HL-60 (cell line): ENCODE measurements around the gene FAM219A.

Experiments used
- DNase-seq, 2 experiments: peaks; one replicate each; pipeline ENCODE4 v3.0.0-alpha.2; 2010 to 2020; ENCODE audit warnings: low read depth in 1 of 2, low spot score in 1 of 2
- H3K27ac ChIP-seq: fragments of 250-450 bp; sonication (Bioruptor Pico); replicated peaks from 2 replicates; pipeline ENCODE4 v1.5.1; 2020; ENCODE audit warnings: mild to moderate bottlenecking, moderate library complexity
- H3K27me3 ChIP-seq: fragments of 250-450 bp; sonication (Bioruptor Pico); 2 replicates; pipeline ENCODE4 v1.5.1; 2021; ENCODE audit warnings: mild to moderate bottlenecking, moderate library complexity; ENCODE audit not compliant: insufficient read depth, poor library complexity, severe bottlenecking
- H3K4me3 ChIP-seq: replicated peaks from 2 replicates; pipeline ENCODE4 v1.5.1; 2011; ENCODE audit warnings: mild to moderate bottlenecking, control low read depth, low read length; ENCODE audit not compliant: insufficient read depth
- GABPA ChIP-seq: IDR thresholded peaks from 2 replicates; pipeline ENCODE4 v1.6.1; 2012; ENCODE audit warnings: low read depth
- POLR2AphosphoS5 ChIP-seq: IDR thresholded peaks from 2 replicates; pipeline ENCODE4 v1.6.1; 2012; ENCODE audit warnings: low read depth
- SPI1 ChIP-seq: IDR thresholded peaks from 2 replicates; pipeline ENCODE4 v1.6.1; 2012; ENCODE audit warnings: low read depth, mild to moderate bottlenecking, borderline replicate concordance
- TF ChIP-seq, protein P1 (sequence below): IDR thresholded peaks from 2 replicates; pipeline ENCODE4 v1.6.1; 2012; ENCODE audit warnings: low read depth; ENCODE audit not compliant: insufficient replicate concordance
- TF ChIP-seq, protein P2 (sequence below): IDR thresholded peaks from one replicate; pipeline ENCODE4 v1.5.1; 2011; ENCODE audit warnings: low read length, control low read depth, inconsistent platforms; ENCODE audit not compliant: insufficient read depth

Gene FAM219A

DNA sequence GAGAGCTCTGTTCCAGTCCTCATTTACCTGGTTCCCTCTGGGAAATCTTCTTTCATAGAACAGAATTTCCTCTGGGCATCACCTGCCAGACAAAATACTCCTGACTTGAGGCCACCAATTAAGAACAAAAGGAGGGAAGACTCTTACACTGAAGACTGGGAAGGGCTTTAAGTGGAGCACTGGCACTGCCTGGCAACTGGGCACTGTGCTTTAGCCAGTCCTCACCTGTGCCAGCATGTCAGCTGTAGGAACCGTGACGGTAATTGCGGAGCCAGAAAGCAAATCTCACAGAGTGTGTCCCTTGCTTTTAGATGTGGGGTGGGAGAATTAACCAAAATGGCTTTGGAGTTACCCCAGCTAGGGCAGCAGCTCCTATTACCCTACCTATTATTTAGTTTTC is 40.6 kb downstream of the FAM219A start:
- Histone ChIP-seq H3K27me3 (no peaks in the 10 kb centered on the region), H3K4me3 (no peak overlapping the region), H3K27ac (no peak overlapping the region)
- no peak for DNase-seq
- TF ChIP-seq SPI1 (no peak), GABPA (no peak), POLR2AphosphoS5 (no peak)
- TF ChIP-seq, protein P1, sequence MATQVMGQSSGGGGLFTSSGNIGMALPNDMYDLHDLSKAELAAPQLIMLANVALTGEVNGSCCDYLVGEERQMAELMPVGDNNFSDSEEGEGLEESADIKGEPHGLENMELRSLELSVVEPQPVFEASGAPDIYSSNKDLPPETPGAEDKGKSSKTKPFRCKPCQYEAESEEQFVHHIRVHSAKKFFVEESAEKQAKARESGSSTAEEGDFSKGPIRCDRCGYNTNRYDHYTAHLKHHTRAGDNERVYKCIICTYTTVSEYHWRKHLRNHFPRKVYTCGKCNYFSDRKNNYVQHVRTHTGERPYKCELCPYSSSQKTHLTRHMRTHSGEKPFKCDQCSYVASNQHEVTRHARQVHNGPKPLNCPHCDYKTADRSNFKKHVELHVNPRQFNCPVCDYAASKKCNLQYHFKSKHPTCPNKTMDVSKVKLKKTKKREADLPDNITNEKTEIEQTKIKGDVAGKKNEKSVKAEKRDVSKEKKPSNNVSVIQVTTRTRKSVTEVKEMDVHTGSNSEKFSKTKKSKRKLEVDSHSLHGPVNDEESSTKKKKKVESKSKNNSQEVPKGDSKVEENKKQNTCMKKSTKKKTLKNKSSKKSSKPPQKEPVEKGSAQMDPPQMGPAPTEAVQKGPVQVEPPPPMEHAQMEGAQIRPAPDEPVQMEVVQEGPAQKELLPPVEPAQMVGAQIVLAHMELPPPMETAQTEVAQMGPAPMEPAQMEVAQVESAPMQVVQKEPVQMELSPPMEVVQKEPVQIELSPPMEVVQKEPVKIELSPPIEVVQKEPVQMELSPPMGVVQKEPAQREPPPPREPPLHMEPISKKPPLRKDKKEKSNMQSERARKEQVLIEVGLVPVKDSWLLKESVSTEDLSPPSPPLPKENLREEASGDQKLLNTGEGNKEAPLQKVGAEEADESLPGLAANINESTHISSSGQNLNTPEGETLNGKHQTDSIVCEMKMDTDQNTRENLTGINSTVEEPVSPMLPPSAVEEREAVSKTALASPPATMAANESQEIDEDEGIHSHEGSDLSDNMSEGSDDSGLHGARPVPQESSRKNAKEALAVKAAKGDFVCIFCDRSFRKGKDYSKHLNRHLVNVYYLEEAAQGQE, result no peak
- TF ChIP-seq, protein P2, sequence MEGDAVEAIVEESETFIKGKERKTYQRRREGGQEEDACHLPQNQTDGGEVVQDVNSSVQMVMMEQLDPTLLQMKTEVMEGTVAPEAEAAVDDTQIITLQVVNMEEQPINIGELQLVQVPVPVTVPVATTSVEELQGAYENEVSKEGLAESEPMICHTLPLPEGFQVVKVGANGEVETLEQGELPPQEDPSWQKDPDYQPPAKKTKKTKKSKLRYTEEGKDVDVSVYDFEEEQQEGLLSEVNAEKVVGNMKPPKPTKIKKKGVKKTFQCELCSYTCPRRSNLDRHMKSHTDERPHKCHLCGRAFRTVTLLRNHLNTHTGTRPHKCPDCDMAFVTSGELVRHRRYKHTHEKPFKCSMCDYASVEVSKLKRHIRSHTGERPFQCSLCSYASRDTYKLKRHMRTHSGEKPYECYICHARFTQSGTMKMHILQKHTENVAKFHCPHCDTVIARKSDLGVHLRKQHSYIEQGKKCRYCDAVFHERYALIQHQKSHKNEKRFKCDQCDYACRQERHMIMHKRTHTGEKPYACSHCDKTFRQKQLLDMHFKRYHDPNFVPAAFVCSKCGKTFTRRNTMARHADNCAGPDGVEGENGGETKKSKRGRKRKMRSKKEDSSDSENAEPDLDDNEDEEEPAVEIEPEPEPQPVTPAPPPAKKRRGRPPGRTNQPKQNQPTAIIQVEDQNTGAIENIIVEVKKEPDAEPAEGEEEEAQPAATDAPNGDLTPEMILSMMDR, result no peak

DNA sequence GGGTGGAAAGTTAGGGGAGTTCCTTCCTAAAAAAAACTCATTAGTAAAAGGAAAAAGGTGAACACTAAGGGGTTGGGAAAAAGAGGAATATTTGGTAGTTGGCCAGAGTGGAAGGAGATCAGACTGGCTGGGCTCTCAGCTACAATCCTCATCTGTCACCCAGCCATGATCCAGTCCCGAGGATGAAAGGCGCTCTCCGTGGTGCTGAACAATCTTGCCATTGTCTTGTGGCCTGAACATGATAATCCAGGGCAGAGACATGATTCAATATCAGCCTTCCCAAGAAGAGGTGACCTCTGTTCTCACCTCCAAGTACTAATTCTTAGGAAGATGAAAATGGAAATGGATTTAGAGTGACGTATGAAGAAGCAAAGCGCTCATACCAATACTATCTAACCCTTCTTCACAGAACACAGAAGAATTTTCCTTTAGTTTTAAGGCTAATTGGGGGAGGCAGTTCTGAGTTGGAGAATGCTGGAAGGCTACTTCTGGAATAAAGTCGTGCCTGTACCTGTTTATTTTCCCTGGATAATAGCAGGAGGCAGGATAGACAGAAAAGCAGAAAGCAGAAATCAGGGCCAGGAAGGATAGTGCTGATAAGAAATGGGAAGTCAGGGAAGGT is 45.0 kb downstream of the FAM219A start:
- no peak overlapping the region for H3K27ac ChIP-seq
- TF ChIP-seq, protein P1, result peak; percentile 97
- no peak for TF ChIP-seq SPI1
- H3K4me3 ChIP-seq, result no peak overlapping the region
- H3K27me3 ChIP-seq, result no peaks in the 10 kb centered on the region
- no peak for DNase-seq

DNA sequence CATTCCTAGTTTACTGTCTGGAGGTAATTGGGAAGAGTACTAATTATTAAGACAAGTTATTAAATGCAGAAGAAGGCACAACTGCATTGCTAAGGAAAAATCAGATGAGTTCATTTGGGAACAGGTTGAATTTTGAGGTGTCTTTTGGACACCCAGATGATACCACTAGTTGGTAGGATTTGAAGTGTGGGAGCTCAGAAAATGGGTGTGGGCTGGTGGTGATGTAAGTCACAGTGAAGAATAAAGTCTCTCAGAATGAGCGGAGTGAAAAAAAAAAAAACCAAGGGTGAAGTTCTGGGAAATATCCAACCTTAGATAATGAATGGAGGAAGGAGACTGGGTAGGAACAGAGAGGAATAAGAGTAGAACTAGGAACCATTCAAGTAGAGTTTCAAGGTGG is 46.0 kb downstream of the FAM219A start:
- Histone ChIP-seq H3K27me3 (no peaks in the 10 kb centered on the region), H3K27ac (no peak overlapping the region), H3K4me3 (no peak overlapping the region)
- DNase-seq, result no peak
- TF ChIP-seq, protein P1, result no peak
- no peak for TF ChIP-seq POLR2AphosphoS5
- TF ChIP-seq, protein P2, result no peak
- no peak for TF ChIP-seq GABPA
- no peak for TF ChIP-seq SPI1
